H1 (cell line): ENCODE data around the gene MSI2. TPM values are rescaled to one million over a fixed set of nuclear protein-coding genes. Genes with fewer than 3 reads are reported as not detected.

Experiments used
- BCL11A ChIP-seq, 2 experiments: IDR thresholded peaks; one replicate each; pipeline ENCODE4 v1.6.1; 2011; ENCODE audit warnings: low read depth in 2 of 2, low read length in 2 of 2, mild to moderate bottlenecking in 2 of 2
- CHD1 ChIP-seq: IDR thresholded peaks from 2 replicates; pipeline ENCODE4 v1.6.1; 2012; ENCODE audit warnings: low read depth, low read length, improper control_type of control experiment
- CHD2 ChIP-seq: IDR thresholded peaks from 2 replicates; pipeline ENCODE4 v1.6.1; 2012; ENCODE audit warnings: low read length, improper control_type of control experiment
- CHD7 ChIP-seq: fragments of 300-600 bp; sonication (generic); IDR thresholded peaks from 2 replicates; pipeline ENCODE4 v1.7.1; 2012; ENCODE audit warnings: low read length, moderate library complexity, mild to moderate bottlenecking, inconsistent platforms; ENCODE audit not compliant: insufficient replicate concordance
- CREB1 ChIP-seq: IDR thresholded peaks from 2 replicates; pipeline ENCODE4 v1.6.1; 2012; ENCODE audit warnings: inconsistent platforms
- FOSL1 ChIP-seq: IDR thresholded peaks from 2 replicates; pipeline ENCODE4 v1.6.1; 2011; ENCODE audit warnings: mild to moderate bottlenecking, low read depth, low read length, moderate library complexity; ENCODE audit not compliant: insufficient read depth
- GABPA ChIP-seq: IDR thresholded peaks from 2 replicates; pipeline ENCODE4 v1.6.1; 2011; ENCODE audit warnings: mild to moderate bottlenecking, low read length, moderate library complexity, borderline replicate concordance; ENCODE audit not compliant: insufficient read depth
- KDM1A ChIP-seq: fragments of 200-600, 300-600 bp; sonication (generic); IDR thresholded peaks from 2 replicates; pipeline ENCODE4 v1.7.1; 2016; ENCODE audit warnings: mild to moderate bottlenecking, low read length, borderline replicate concordance
- NANOG ChIP-seq: IDR thresholded peaks from 2 replicates; pipeline ENCODE4 v1.6.1; 2011; ENCODE audit warnings: low read length, low read depth, mild to moderate bottlenecking, inconsistent platforms; ENCODE audit not compliant: insufficient read depth, poor library complexity, severe bottlenecking
- POLR2A ChIP-seq, 2 experiments: IDR thresholded peaks; 1 replicate in 1 of 2; 2 replicates in 1 of 2; pipeline ENCODE4 v1.6.1; 2011; ENCODE audit warnings: low read depth in 2 of 2, low read length in 2 of 2, mild to moderate bottlenecking in 2 of 2; ENCODE audit errors: control extremely low read depth in 1 of 2
- RBBP5 ChIP-seq: IDR thresholded peaks from 2 replicates; pipeline ENCODE4 v1.7.1; 2012; ENCODE audit warnings: low read depth, mild to moderate bottlenecking, inconsistent platforms, low read length, moderate library complexity, borderline replicate concordance
- RFX5 ChIP-seq: IDR thresholded peaks from 2 replicates; pipeline ENCODE4 v1.6.1; 2011; ENCODE audit warnings: low read depth, low read length, improper control_type of control experiment, borderline replicate concordance
- RXRA ChIP-seq: IDR thresholded peaks from 2 replicates; pipeline ENCODE4 v1.6.1; 2011; ENCODE audit warnings: low read depth, mild to moderate bottlenecking, low read length, moderate library complexity; ENCODE audit not compliant: insufficient read depth
- polyA plus RNA-seq, 7 experiments: library from polyadenylated mRNA; depleted of rRNA in 3 of 7; stranded (reverse) in 5 of 7; unstranded in 2 of 7; fragments of >200 nt in 5 of 7; fragments of 200-250 nt in 2 of 7; gene quantifications; 1 replicate in 5 of 7; 2 replicates in 1 of 7; 4 replicates in 1 of 7; pipeline versions ENCODE4 v1.2.1 to v1.2.3, GENCODE V29; 2011 to 2013; ENCODE audit warnings: missing spikeins in 2 of 7, mixed read lengths in 2 of 7
- total RNA-seq: library from RNA; stranded (reverse); fragmentation: NEBNext Ultra II Directional; extraction: Animal tissue kit (Norgen Biotek cat#: 25700); gene quantifications from 2 replicates; pipeline ENCODE4 v1.2.1, GENCODE V29; 2021

The MSI2 gene
- total and polyA plus RNA-seq, 2 of the 8 experiments (the other 6 are each of a cell fraction or from before 2014, with no cell fraction given): 36.7 to 80.6 TPM

DNA sequence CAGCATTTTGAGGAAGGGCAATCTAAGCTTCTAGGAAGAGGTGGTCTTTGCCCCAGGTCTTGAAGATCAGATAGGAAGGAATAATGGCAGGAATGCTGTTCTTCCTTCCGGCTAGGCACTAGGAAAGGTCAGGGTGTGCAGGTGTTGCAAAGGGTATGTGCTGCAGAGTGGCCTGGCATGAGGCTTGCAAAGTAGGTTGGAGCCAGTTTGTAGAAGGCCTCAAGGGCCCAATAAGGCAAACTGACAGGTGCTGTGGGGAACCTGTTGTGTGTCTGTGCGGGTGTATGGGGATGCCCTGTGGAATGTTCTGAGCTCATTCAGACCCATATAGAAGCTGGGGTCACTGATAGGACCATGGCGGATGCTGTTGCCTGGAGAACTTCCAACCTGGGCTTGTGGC, 12.7 kb downstream of the MSI2 start (continued):
- TF ChIP-seq CHD7 (no peak), CHD2 (no peak), CREB1 (no peak), BCL11A (IDR thresholded peaks at IDR 0.05; ENCODE audit: low read depth in 2 of 2, low read length in 2 of 2) (no peak), KDM1A (no peak), RFX5 (no peak), POLR2A (IDR thresholded peaks at IDR 0.05; ENCODE audit: control extremely low read depth in 1 of 2, low read depth in 2 of 2, low read length in 2 of 2) (no peak), CHD1 (no peak), RBBP5 (no peak), NANOG (no peak), FOSL1 (no peak), RXRA (no peak), GABPA (no peak)
